ENCODE data around the gene NPAS3. TPM values are rescaled to one million over a fixed set of nuclear protein-coding genes. Genes with fewer than 3 reads are reported as not detected.
A peak's percentile ranks its signal among the peaks of the same experiment; 100 is the strongest.

The NPAS3 gene
- total RNA-seq, 3 donors from 2014 or later: 0.26 TPM; not detected in 2

DNA sequence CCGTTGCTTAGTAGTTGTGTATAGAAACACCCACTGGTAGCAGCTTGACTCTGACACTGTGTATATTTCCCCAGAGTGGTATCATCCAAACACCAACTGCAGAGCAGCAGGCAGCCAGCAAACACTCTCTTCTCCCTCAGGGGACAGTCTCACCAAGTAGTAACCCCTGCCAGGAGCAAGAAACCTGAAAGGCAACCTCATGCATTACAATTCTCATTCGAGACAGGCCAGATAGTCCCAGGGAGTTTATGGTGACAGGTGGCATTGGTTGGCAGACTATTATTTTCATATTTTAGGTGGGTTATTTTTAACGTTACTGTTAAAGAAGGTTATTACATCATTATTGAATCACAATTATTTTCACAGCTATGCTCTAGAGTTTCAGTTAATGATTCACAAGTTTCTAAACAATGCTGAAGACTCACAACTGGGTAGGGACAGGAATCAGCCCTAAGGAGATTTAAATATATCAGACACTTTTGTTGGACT is 789.4 kb downstream of the NPAS3 start:
- DNase-seq: no peak
- Mint-ChIP-seq H3K4me3 (no peak overlapping the region), H3K4me1 (ENCODE audit: low read depth) (no peaks in the 10 kb centered on the region), H3K27me3 (ENCODE audit: low read depth) (peaks cover 6% of the 10 kb centered on the region), H3K9me3 (no peaks in the 10 kb centered on the region), H3K36me3 (ENCODE audit: insufficient read depth) (no peaks in the 10 kb centered on the region)
- peak; percentile 40 to 62 for ATAC-seq

DNA sequence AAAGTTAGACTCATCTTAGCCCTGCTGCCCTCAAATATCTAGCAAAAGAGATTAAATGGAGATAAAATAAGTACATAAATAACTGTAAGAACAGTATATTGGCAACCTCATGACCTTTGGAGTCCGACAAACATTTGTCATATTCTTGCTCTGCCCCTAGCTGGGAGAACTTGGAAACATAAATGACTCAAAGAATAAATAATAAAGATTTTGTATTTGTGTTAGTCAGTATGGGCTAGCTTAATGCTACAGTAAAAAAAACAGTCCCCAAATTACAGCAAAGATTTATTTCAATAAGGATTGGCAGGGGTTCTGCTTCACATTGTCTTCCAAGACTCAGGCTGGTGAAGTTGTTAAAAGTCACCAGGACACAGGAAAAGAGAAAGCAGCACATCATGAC is 791.5 kb downstream of the NPAS3 start:
- H3K9me3 Mint-ChIP-seq: no peaks in the 10 kb centered on the region
- no peak for ATAC-seq
- peaks cover 3% of the 10 kb centered on the region for H3K4me1 Mint-ChIP-seq (ENCODE audit: low read depth)
- no peak for DNase-seq
- peaks cover 4% of the 10 kb centered on the region for H3K27me3 Mint-ChIP-seq (ENCODE audit: low read depth)
- H3K4me3 Mint-ChIP-seq: no peak overlapping the region
- no peaks in the 10 kb centered on the region for H3K36me3 Mint-ChIP-seq (ENCODE audit: insufficient read depth)

DNA sequence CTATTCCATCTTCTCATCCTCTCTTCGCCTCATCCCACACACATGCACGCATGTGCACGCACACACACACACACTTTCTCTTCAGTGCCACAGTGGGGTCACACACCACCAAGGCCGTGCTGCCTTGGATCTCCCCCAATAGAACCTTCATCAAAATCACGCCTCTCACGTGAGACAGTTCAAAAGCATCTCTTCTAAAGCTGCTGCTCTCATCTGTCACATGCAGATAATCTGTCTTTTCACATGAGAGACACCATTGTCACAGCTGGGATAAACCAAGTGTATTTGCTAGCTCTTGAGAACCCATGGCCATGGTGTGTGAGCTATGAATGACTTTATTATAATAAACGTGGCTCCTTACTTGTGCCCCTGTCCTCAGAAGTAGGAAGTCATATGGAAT is 793.5 kb downstream of the NPAS3 start:
- Mint-ChIP-seq H3K36me3 (ENCODE audit: insufficient read depth) (no peaks in the 10 kb centered on the region), H3K9me3 (no peaks in the 10 kb centered on the region), H3K4me3 (no peak overlapping the region), H3K4me1 (ENCODE audit: low read depth) (peaks cover 3% of the 10 kb centered on the region), H3K27me3 (ENCODE audit: low read depth) (peaks cover 4% of the 10 kb centered on the region)
- DNase-seq (no peak), ATAC-seq (no peak)

DNA sequence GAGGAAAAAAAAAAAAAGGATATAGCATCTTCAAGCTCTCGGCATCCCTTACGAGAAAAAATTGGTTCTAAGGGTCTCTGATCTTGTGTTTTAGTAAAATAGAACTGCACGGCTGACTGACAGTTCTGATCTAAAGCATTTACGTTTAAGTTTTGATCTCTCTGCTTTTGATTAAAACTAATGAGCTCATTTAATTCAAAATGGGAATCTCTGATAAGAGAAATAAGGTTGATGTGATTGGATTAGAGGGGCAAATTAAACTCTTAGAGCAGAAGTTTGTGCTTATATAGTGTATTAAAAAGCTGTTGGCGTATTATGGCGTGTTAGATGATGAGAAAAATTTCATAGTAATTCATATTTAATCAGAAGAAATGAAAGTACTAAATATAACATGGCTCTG is 794.6 kb downstream of the NPAS3 start:
- no peaks in the 10 kb centered on the region for H3K36me3 Mint-ChIP-seq (ENCODE audit: insufficient read depth)
- no peak for DNase-seq
- H3K9me3 Mint-ChIP-seq: no peaks in the 10 kb centered on the region
- no peak overlapping the region for H3K4me3 Mint-ChIP-seq
- H3K27me3 Mint-ChIP-seq (ENCODE audit: low read depth): peaks cover 4% of the 10 kb centered on the region
- ATAC-seq: no peak
- H3K4me1 Mint-ChIP-seq (ENCODE audit: low read depth): peaks cover 3% of the 10 kb centered on the region

DNA sequence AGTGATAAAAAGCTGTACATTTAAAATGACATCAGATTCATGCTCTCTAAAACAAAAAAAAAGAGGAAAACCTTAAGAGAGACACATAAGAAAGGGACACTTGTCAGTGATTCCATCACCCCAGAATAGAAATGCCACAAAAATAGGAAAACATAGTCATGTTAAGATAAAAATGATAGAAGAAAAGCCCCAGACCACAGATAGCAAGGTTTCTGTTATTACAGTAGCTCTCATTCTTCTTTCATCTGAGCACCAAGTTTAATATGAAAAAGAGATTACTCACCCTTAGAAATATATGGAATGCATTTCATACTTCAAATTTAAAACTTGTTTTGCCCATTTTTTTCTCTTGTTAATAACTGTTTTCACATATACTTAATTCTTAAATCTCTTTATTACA is 795.0 kb downstream of the NPAS3 start:
- Mint-ChIP-seq H3K36me3 (ENCODE audit: insufficient read depth) (no peaks in the 10 kb centered on the region), H3K9me3 (no peaks in the 10 kb centered on the region), H3K27me3 (ENCODE audit: low read depth) (peaks cover 4% of the 10 kb centered on the region), H3K4me3 (no peak overlapping the region), H3K4me1 (ENCODE audit: low read depth) (peaks cover 3% of the 10 kb centered on the region)
- peak in 1 of 2 donors; percentile 65 for ATAC-seq
- no peak for DNase-seq

DNA sequence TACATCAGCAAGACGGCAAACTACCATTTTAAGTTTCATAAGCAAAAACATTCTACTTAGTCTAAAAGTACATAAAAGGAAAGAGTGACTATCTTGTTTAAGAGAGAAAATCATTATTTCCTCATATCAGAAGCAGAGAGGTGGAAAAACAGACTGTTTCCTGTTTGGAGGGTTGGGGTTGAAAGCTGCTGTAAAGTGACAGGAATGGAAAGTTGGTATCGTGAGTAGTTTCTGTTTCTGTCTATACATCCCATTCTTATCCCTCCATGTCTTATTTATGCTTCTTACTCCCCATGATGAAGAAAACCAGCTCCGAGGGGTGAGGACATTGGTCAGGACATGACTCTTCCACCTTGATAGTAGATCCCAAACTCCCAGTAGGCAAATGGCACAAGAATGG is 795.7 kb downstream of the NPAS3 start:
- H3K4me1 Mint-ChIP-seq (ENCODE audit: low read depth): peaks cover 3% of the 10 kb centered on the region
- H3K36me3 Mint-ChIP-seq (ENCODE audit: insufficient read depth): no peaks in the 10 kb centered on the region
- H3K9me3 Mint-ChIP-seq: no peaks in the 10 kb centered on the region
- DNase-seq: no peak
- peaks cover 4% of the 10 kb centered on the region for H3K27me3 Mint-ChIP-seq (ENCODE audit: low read depth)
- peak; percentile 36 to 64 for ATAC-seq
- no peak overlapping the region for H3K4me3 Mint-ChIP-seq

GRCh38 chr14:33736299-33736825 is 797.7 kb downstream of the NPAS3 start:
- Mint-ChIP-seq H3K4me1 (ENCODE audit: low read depth) (peaks cover 3% of the 10 kb centered on the region), H3K27me3 (ENCODE audit: low read depth) (peaks cover 3% of the 10 kb centered on the region), H3K36me3 (ENCODE audit: insufficient read depth) (no peaks in the 10 kb centered on the region), H3K4me3 (no peak overlapping the region), H3K9me3 (no peaks in the 10 kb centered on the region)
- ATAC-seq (no peak), DNase-seq (no peak)

DNA sequence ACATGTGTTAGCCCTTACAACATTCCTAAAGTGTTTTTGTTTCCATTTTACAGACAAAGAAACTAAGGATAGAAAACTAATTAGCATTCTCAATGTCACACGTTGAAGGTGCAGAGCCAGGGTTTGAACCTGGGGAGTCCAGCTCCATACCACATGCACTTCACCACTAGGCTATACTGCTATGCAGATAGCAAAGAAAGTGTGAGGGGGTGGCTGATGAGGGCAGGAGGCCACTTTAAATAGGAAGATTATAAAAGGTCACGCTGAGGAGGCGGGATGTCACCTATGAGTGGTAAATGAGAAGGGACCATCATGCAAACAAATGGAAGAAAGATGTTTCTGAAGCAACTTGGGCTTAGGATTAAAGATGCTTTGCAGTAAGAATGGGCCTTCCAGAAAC is 798.3 kb downstream of the NPAS3 start:
- no peaks in the 10 kb centered on the region for H3K36me3 Mint-ChIP-seq (ENCODE audit: insufficient read depth)
- H3K4me1 Mint-ChIP-seq (ENCODE audit: low read depth): peaks cover 3% of the 10 kb centered on the region
- H3K9me3 Mint-ChIP-seq: no peaks in the 10 kb centered on the region
- H3K4me3 Mint-ChIP-seq: no peak overlapping the region
- DNase-seq (no peak), ATAC-seq (no peak)
- H3K27me3 Mint-ChIP-seq (ENCODE audit: low read depth): peaks cover 3% of the 10 kb centered on the region

GRCh38 chr14:33737446-33737845 is 798.8 kb downstream of the NPAS3 start:
- peaks cover 3% of the 10 kb centered on the region for H3K27me3 Mint-ChIP-seq (ENCODE audit: low read depth)
- H3K9me3 Mint-ChIP-seq: no peaks in the 10 kb centered on the region
- ATAC-seq (no peak), DNase-seq (no peak)
- peaks cover 3% of the 10 kb centered on the region for H3K4me1 Mint-ChIP-seq (ENCODE audit: low read depth)
- H3K36me3 Mint-ChIP-seq (ENCODE audit: insufficient read depth): no peaks in the 10 kb centered on the region
- H3K4me3 Mint-ChIP-seq: no peak overlapping the region

GRCh38 chr14:33738029-33738428 is 799.4 kb downstream of the NPAS3 start:
- ATAC-seq (no peak), DNase-seq (no peak)
- no peaks in the 10 kb centered on the region for H3K27me3 Mint-ChIP-seq (ENCODE audit: low read depth)
- H3K9me3 Mint-ChIP-seq: no peaks in the 10 kb centered on the region
- peaks cover 3% of the 10 kb centered on the region for H3K4me1 Mint-ChIP-seq (ENCODE audit: low read depth)
- H3K36me3 Mint-ChIP-seq (ENCODE audit: insufficient read depth): no peaks in the 10 kb centered on the region
- H3K4me3 Mint-ChIP-seq: no peak overlapping the region

DNA sequence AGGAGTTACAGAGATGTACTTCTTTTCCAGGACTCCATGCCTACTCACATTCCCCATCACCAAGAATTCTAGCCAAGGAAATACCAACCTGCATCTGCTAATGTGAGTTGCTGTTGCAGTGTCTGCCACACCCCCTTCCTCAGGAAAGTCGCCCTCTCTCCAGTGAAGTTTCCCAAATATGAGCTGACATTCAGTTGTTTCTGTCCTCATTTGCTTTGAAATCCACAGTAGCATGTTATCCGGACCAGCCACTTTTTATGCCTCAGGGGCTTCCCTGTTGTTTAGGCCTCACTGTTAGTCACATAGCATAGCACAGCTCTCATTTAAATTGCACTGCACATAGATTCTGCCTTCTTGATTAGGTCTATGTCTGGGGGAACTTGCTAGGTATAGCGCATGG is 799.8 kb downstream of the NPAS3 start:
- Mint-ChIP-seq H3K4me1 (ENCODE audit: low read depth) (peaks cover 3% of the 10 kb centered on the region), H3K36me3 (ENCODE audit: insufficient read depth) (no peaks in the 10 kb centered on the region), H3K4me3 (no peak overlapping the region), H3K9me3 (no peaks in the 10 kb centered on the region), H3K27me3 (ENCODE audit: low read depth) (no peaks in the 10 kb centered on the region)
- ATAC-seq (no peak), DNase-seq (no peak)

- Mint-ChIP-seq H3K4me3 (no peak overlapping the region), H3K27me3 (ENCODE audit: low read depth) (no peaks in the 10 kb centered on the region), H3K4me1 (ENCODE audit: low read depth) (no peaks in the 10 kb centered on the region), H3K9me3 (no peaks in the 10 kb centered on the region), H3K36me3 (ENCODE audit: insufficient read depth) (no peaks in the 10 kb centered on the region)
- no peak for ATAC-seq
- no peak for DNase-seq
Measured at GRCh38 chr14:33740531-33740930, 801.9 kb downstream of the NPAS3 start.

- Mint-ChIP-seq H3K27me3 (ENCODE audit: low read depth) (no peaks in the 10 kb centered on the region), H3K4me3 (no peak overlapping the region), H3K36me3 (ENCODE audit: insufficient read depth) (no peaks in the 10 kb centered on the region), H3K9me3 (no peaks in the 10 kb centered on the region), H3K4me1 (ENCODE audit: low read depth) (no peaks in the 10 kb centered on the region)
- ATAC-seq (no peak), DNase-seq (no peak)
Measured at GRCh38 chr14:33742166-33742565, 803.5 kb downstream of the NPAS3 start.

DNA sequence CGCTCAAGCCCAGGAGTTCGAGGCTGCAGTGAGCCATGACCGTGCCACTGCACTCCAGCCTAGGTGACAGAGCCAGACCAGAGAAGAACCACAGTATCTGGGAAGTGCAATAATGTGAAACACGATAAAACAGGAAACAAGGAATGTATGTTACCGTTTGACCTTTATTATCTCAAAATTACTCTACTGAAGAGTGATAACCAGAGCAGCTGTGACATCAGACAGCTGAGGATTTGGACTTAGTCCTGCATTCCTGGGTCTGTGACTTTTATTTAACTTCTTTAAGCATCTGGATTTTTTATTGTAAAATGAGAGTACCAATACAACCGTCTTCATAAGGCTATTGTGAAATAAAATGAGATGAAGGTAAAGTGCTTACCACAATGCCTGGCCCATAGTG is 806.5 kb downstream of the NPAS3 start:
- H3K4me3 Mint-ChIP-seq: no peak overlapping the region
- H3K4me1 Mint-ChIP-seq (ENCODE audit: low read depth): no peaks in the 10 kb centered on the region
- no peaks in the 10 kb centered on the region for H3K36me3 Mint-ChIP-seq (ENCODE audit: insufficient read depth)
- H3K27me3 Mint-ChIP-seq (ENCODE audit: low read depth): peaks cover 4% of the 10 kb centered on the region
- H3K9me3 Mint-ChIP-seq: no peaks in the 10 kb centered on the region
- DNase-seq: no peak
- no peak for ATAC-seq

- Mint-ChIP-seq H3K27me3 (ENCODE audit: low read depth) (peaks cover 5% of the 10 kb centered on the region), H3K4me1 (ENCODE audit: low read depth) (no peaks in the 10 kb centered on the region), H3K36me3 (ENCODE audit: insufficient read depth) (no peaks in the 10 kb centered on the region), H3K9me3 (no peaks in the 10 kb centered on the region), H3K4me3 (no peak overlapping the region)
- ATAC-seq: no peak
- no peak for DNase-seq
Measured at GRCh38 chr14:33747749-33748148, 809.1 kb downstream of the NPAS3 start.

DNA sequence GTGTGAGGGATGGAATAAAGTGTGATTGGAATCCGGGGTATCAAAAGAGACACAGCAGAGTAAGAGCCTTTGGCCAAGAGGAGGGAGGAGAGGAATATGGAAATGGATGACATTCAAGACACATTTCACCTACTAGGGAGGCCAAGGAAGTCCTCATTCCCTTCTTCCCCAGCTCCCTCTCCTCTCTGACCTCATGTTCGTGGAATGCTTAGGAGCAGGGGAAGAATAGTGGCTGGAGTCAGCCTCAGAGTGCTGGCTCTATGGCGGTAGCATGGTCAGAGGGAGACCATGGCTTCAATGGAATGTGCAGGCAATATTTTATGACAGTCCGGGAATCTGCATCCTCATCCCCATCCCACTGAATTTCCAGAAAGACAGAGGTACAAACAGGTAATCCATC is 815.6 kb downstream of the NPAS3 start:
- H3K4me3 Mint-ChIP-seq: no peak overlapping the region

More for the DNA sequence above, 815.6 kb downstream of the NPAS3 start:
- Mint-ChIP-seq H3K36me3 (ENCODE audit: insufficient read depth) (no peaks in the 10 kb centered on the region), H3K9me3 (no peaks in the 10 kb centered on the region), H3K27me3 (ENCODE audit: low read depth) (peaks cover 2% of the 10 kb centered on the region), H3K4me1 (ENCODE audit: low read depth) (no peaks in the 10 kb centered on the region)
- ATAC-seq: no peak
- no peak for DNase-seq

All from activated T-cell treated with anti-CD3 and anti-CD28 coated beads, Interleukin-2, amount 50 U/mL, for 4 hours (primary cell).